HepG2 (cell line): ENCODE measurements around the gene OAF. TPM values are rescaled to one million over a fixed set of nuclear protein-coding genes. Genes with fewer than 3 reads are reported as not detected.

ENCODE experiments used
- ATAC-seq: fragments of 200-7000 bp; cut with Tn5 transposase; 3 replicates; pipeline ENCODE4 v1.9.1; 2020; ENCODE audit warnings: mild to moderate bottlenecking, moderate library complexity
- BruUV-seq: library from RNA; stranded (reverse); fragments of 400-500 nt; replicated peaks from 2 replicates; lab custom pipeline; 2021; lab: Mats Ljungman, UMichigan
- CTCF ChIA-PET: fragments of 300-600 bp; formaldehyde crosslinking; extraction: SDS; loops from one replicate; lab custom pipeline; 2021; ENCODE audit warnings: low total read pairs, inconsistent platforms, low intra/inter-chr PET ratio; lab: Yijun Ruan, JAX
- POLR2A ChIA-PET: fragments of 350-600 bp; sonication (Branson Sonifier 250); formaldehyde crosslinking; loops from one replicate; lab custom pipeline; 2020; ENCODE audit warnings: antibody characterized with exemption, inconsistent platforms; lab: Yijun Ruan, JAX
- DNase-seq: peaks from one replicate; pipeline ENCODE4 v3.0.0-alpha.2; 2015; ENCODE audit warnings: low spot score
- FAIRE-seq: peaks from 3 replicates; lab custom pipeline; 2011; peaks lifted over from hg19 to GRCh38; lab: Jason Lieb, UNC
- H2AFZ ChIP-seq: one replicate; pipeline ENCODE4 v1.6.1; 2011; ENCODE audit warnings: low read length, inconsistent platforms
- H3K27ac ChIP-seq: fragments of 300-600 bp; 3 replicates; pipeline ENCODE4 v1.8.0; 2011; ENCODE audit warnings: mixed run types, mild to moderate bottlenecking, mixed read lengths, low read length, inconsistent platforms; ENCODE audit not compliant: insufficient read depth; ENCODE audit errors: extremely low read length
- H3K27me3 ChIP-seq, 2 experiments: fragments of 200-600 bp in 1 of 2; 2 replicates in 1 of 2; 3 replicates in 1 of 2; pipeline versions ENCODE4 v1.6.0 to v1.8.0; 2011; ENCODE audit warnings: low read length in 2 of 2, mild to moderate bottlenecking in 2 of 2, moderate library complexity in 2 of 2, inconsistent platforms in 1 of 2; ENCODE audit not compliant: insufficient read depth in 2 of 2, control insufficient read depth in 1 of 2
- H3K36me3 ChIP-seq, 2 experiments: fragments of 200-600 bp in 1 of 2; replicated peaks in 1 of 2; 2 replicates in 1 of 2; 3 replicates in 1 of 2; pipeline versions ENCODE4 v1.5.1 to v1.8.0; 2011; ENCODE audit warnings: low read length in 2 of 2, inconsistent platforms in 1 of 2; ENCODE audit not compliant: insufficient read depth in 2 of 2, control insufficient read depth in 1 of 2
- H3K4me1 ChIP-seq: 2 replicates; pipeline ENCODE4 v1.5.1; 2012; ENCODE audit warnings: low read length, inconsistent platforms; ENCODE audit not compliant: insufficient read depth
- H3K4me2 ChIP-seq: 2 replicates; pipeline ENCODE4 v1.6.0; 2011; ENCODE audit warnings: low read depth, low read length, inconsistent platforms
- H3K4me3 ChIP-seq, 3 experiments: fragments of 200-600 bp in 1 of 3; sonication (generic), shearing (Covaris generic) in 1 of 3; replicated peaks in 1 of 3; 2 replicates each; pipeline ENCODE4 v1.5.1; 2011 to 2016; ENCODE audit warnings: low read length in 3 of 3, inconsistent platforms in 2 of 3, low read depth in 2 of 3, mild to moderate bottlenecking in 2 of 3, control low read depth in 1 of 3, mixed read lengths in 1 of 3; ENCODE audit not compliant: insufficient read depth in 1 of 3
- H3K79me2 ChIP-seq: one replicate; pipeline ENCODE4 v1.6.1; 2011; ENCODE audit warnings: low read length, inconsistent platforms; ENCODE audit not compliant: insufficient read depth
- H3K9ac ChIP-seq: 2 replicates; pipeline ENCODE4 v1.6.0; 2011; ENCODE audit warnings: mild to moderate bottlenecking, low read depth, low read length, inconsistent platforms; ENCODE audit not compliant: insufficient read depth
- H3K9me3 ChIP-seq: 2 replicates; pipeline ENCODE4 v1.5.1; 2012; ENCODE audit warnings: mild to moderate bottlenecking, low read length
- H4K20me1 ChIP-seq: 2 replicates; pipeline ENCODE4 v1.6.0; 2011; ENCODE audit warnings: inconsistent platforms, mild to moderate bottlenecking, low read length, moderate library complexity; ENCODE audit not compliant: insufficient read depth
- FOSL2 ChIP-seq: sonication (generic); formaldehyde crosslinking; IDR thresholded peaks from 2 replicates; pipeline ENCODE4 v1.4.0; 2020; ENCODE audit warnings: missing genetic modification reagents
- KLF13 ChIP-seq: sonication (generic); formaldehyde crosslinking; IDR thresholded peaks from 2 replicates; pipeline ENCODE4 v1.4.0; 2020; ENCODE audit warnings: mild to moderate bottlenecking, missing genetic modification reagents
- MAFF ChIP-seq: IDR thresholded peaks from 2 replicates; pipeline ENCODE4 v1.6.1; 2011; ENCODE audit warnings: low read depth, low read length, improper control_type of control experiment
- PATZ1 ChIP-seq: sonication (generic); formaldehyde crosslinking; IDR thresholded peaks from 2 replicates; pipeline ENCODE4 v1.4.0; 2020; ENCODE audit warnings: missing genetic modification reagents
- PRMT3 ChIP-seq: sonication (generic); formaldehyde crosslinking; IDR thresholded peaks from 2 replicates; pipeline ENCODE4 v1.8.1; 2022; ENCODE audit warnings: low read depth, mild to moderate bottlenecking, moderate library complexity, missing genetic modification reagents, borderline replicate concordance
- SAP130 ChIP-seq: IDR thresholded peaks from 2 replicates; pipeline ENCODE4 v1.6.1; 2016; ENCODE audit warnings: low read depth
- SMC3 ChIP-seq: IDR thresholded peaks from 2 replicates; pipeline ENCODE4 v1.6.1; 2011; ENCODE audit warnings: low read length, improper control_type of control experiment
- WIZ ChIP-seq: sonication (generic); formaldehyde crosslinking; IDR thresholded peaks from 2 replicates; pipeline ENCODE4 v1.5.1; 2020; ENCODE audit warnings: mild to moderate bottlenecking, missing genetic modification reagents
- ZBTB33 ChIP-seq: sonication (generic); formaldehyde crosslinking; IDR thresholded peaks from 2 replicates; pipeline ENCODE4 v1.4.0; 2020; ENCODE audit warnings: missing genetic modification reagents
- ZBTB38 ChIP-seq: sonication (generic); formaldehyde crosslinking; IDR thresholded peaks from 2 replicates; pipeline ENCODE4 v1.5.1; 2020; ENCODE audit warnings: mild to moderate bottlenecking, missing genetic modification reagents
- ZGPAT ChIP-seq: IDR thresholded peaks from 2 replicates; pipeline ENCODE4 v1.6.1; 2016; ENCODE audit warnings: mild to moderate bottlenecking
- ZNF280B ChIP-seq: sonication (generic); formaldehyde crosslinking; IDR thresholded peaks from 2 replicates; pipeline ENCODE4 v1.5.0; 2020; ENCODE audit warnings: missing genetic modification reagents, mild to moderate bottlenecking, borderline replicate concordance
- ZNF335 ChIP-seq: sonication (generic); formaldehyde crosslinking; IDR thresholded peaks from 2 replicates; pipeline ENCODE4 v1.4.0; 2020; ENCODE audit warnings: missing genetic modification reagents
- ZNF577 ChIP-seq: sonication (generic); formaldehyde crosslinking; IDR thresholded peaks from 2 replicates; pipeline ENCODE4 v1.4.0; 2020; ENCODE audit warnings: mild to moderate bottlenecking, low read depth, missing genetic modification reagents, borderline replicate concordance
- WGBS: methylation state at CpG from one replicate; pipeline ENCODE4 v1.1.6; 2017; ENCODE audit warnings: low lambda C conversion rate; 5-methylcytosine and 5-hydroxymethylcytosine counted together
- in situ Hi-C: cut with HindIII; loops from 2 replicates; pipeline ENCODE4 v1.10.0; 2017; ENCODE audit warnings: low pct_unique_long_range_greater_than_20kb; ENCODE audit not compliant: extremely low pct_ligation_motif_present
- intact Hi-C: fragments of 100-400 bp; cut with micrococcal nuclease; formaldehyde crosslinking; loops from one replicate; pipeline ENCODE4 v1.10.0; 2022; ENCODE audit not compliant: unreplicated experiment
- polyA plus RNA-seq, 8 experiments: library from polyadenylated mRNA; depleted of rRNA in 3 of 8; stranded (reverse) in 7 of 8; unstranded in 1 of 8; fragments of >200 nt; fragmentation: Illumina TruSeq in 4 of 8; extraction: Trizol in 4 of 8; gene quantifications; 2 replicates each; pipeline versions ENCODE4 v1.2.1 to v1.2.3, GENCODE V29; 2011 to 2016; ENCODE audit warnings: low read depth in 4 of 8, missing spikeins in 1 of 8, mixed read lengths in 1 of 8; ENCODE audit not compliant: insufficient read depth in 1 of 8
- total RNA-seq, 5 experiments: library from RNA; depleted of rRNA; stranded (reverse); fragments of >200 nt; fragmentation: Illumina TruSeq; extraction: Trizol; gene quantifications; 2 replicates each; pipeline ENCODE4 v1.2.3, GENCODE V29; 2016; ENCODE audit warnings: low read depth in 1 of 5

OAF gene
- total and polyA plus RNA-seq, 2 of the 13 experiments (the other 11 are each of a cell fraction or from before 2014, with no cell fraction given) = 63.7 to 94.6 TPM

- no TSS peak for BruUV-seq
- ATAC-seq = no peak
- H3K27me3 ChIP-seq = no peaks in the 10 kb centered on the region
- H3K27ac ChIP-seq = no peak overlapping the region
- H4K20me1 ChIP-seq = no peaks in the 10 kb centered on the region
- peak; percentile 20 for DNase-seq
- in situ Hi-C loops (no loop called here), intact Hi-C loops (loop anchor here (10.0 kb wide), 1 partner anchor 516 kb away; no protein-coding TSS in a partner anchor)
- no peak overlapping the region for H2AFZ ChIP-seq
- H3K4me3 ChIP-seq = no peak overlapping the region
- ChIA-PET POLR2A (interaction anchor here (0.5 to 2.3 kb wide), 9 partner anchors 10 to 145 kb away, joined by 3 to 13 read pairs (median 4); no protein-coding TSS in a partner anchor), CTCF (no interaction called here)
- WGBS = 81% methylated on average over 8 of the region's 11 CpGs
- H3K9me3 ChIP-seq = no peaks in the 10 kb centered on the region
- H3K79me2 ChIP-seq = peaks cover 2% of the 10 kb centered on the region
- H3K9ac ChIP-seq = no peak overlapping the region
- no peaks in the 10 kb centered on the region for H3K36me3 ChIP-seq
- peaks cover 60% of the 10 kb centered on the region for H3K4me1 ChIP-seq
- H3K4me2 ChIP-seq = no peak overlapping the region
- no peak for FAIRE-seq
- TF ChIP-seq WIZ (CRISPR knock-in tag) = no peak
- no peak for TF ChIP-seq KLF13
- peak; percentile 42; the same call in 1 of the 2 replicates for TF ChIP-seq ZBTB33 (CRISPR knock-in tag)
- no peak for TF ChIP-seq ZNF577 (CRISPR knock-in tag)
- TF ChIP-seq PRMT3 (CRISPR knock-in tag) = no peak
- TF ChIP-seq MAFF = no peak
- TF ChIP-seq PATZ1 = peak; percentile 46; the same call in 1 of the 2 replicates
- 0 out of 2 replicates have a peak, but pooled peaks have one; percentile 25 for TF ChIP-seq SAP130
- TF ChIP-seq ZBTB38 (CRISPR knock-in tag) = peak; percentile 29; the same call in 1 of the 2 replicates
- TF ChIP-seq ZNF280B (CRISPR knock-in tag) = no peak
- TF ChIP-seq FOSL2 (CRISPR knock-in tag) = peak; percentile 61
- no peak; the same call in 1 of the 2 replicates for TF ChIP-seq SMC3
- no peak for TF ChIP-seq ZNF335 (CRISPR knock-in tag)
- no peak for TF ChIP-seq ZGPAT (CRISPR knock-in tag)
These were observed 30.1 kb upstream of the OAF start for GRCh38 chr11:120180551-120181232.
